Measurements from ENCODE around the gene CEP162. TPM values are rescaled to one million over a fixed set of nuclear protein-coding genes. Genes with fewer than 3 reads are reported as not detected.
"Not testable (repeated sequence)": the region's sequence is repeated elsewhere in the genome, so short reads cannot be mapped to it uniquely, and the experiment has no call there.

The CEP162 gene
- polyA plus RNA-seq, 3 donors = 2.3 to 5.5 (median 2.4) TPM

- no peak overlapping the region for H3K27ac ChIP-seq (ENCODE audit: low read depth, low read length)
- 74 to 92% (median 89%) methylated on average over 1 of the region's 1 CpG for WGBS, 3 donors
Observed at GRCh38 chr6:84243240-84243639, 15.8 kb upstream of the CEP162 start.

GRCh38 chr6:84242265-84242664 is 14.8 kb upstream of the CEP162 start:
- no peak overlapping the region for H3K27ac ChIP-seq (ENCODE audit: low read depth, low read length)

DNA sequence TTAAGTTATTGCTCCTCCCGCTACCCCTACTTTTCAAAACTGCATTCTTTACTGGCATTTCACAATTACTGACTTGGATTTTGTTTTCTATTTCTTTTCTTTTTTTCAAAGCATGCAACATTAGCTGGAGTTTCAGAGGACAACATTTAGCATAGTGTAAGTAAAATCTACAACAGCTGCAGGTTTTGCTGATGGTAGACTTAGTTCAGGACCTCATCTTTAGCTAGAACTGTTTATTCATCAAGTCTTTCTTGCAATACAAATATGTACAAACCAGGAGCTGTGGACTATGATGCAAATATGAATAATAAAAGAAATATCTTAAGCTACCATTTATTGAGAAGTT is 728 bp upstream of the CEP162 start:
- WGBS, 3 donors = 0% methylated on average over 1 of the region's 1 CpG
- H3K27ac ChIP-seq (ENCODE audit: low read depth, low read length) = no peak overlapping the region

GRCh38 chr6:84227044-84227433 is 404 bp downstream of the CEP162 start:
- no peak overlapping the region for H3K27ac ChIP-seq (ENCODE audit: low read depth, low read length)
- WGBS, 3 donors = 3 to 6% (median 4%) methylated on average over 14 of the region's 14 CpGs

DNA sequence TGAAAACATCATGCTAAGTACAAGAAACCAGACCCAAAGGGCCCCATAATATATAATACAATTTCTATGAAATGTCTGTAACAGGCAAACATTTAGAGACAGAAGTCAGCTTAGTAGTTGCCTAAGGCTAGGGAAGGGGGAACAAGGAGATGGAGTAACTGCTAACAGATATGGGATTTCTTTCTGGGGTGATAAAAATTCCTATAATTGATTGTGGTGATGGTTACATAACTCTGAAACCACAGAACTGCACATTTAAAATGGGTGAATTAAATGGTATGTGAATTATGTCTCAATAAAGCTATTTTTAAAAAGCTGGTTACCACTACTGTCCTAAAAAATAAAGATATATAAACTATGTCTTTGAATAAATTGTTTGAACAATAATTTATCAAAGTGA is 3.2 kb downstream of the CEP162 start:
- H3K27ac ChIP-seq (ENCODE audit: low read depth, low read length) = no peak overlapping the region

- not testable (repeated sequence) for H3K27ac ChIP-seq (ENCODE audit: low read depth, low read length)
- 90 to 94% (median 93%) methylated on average over 5 of the region's 5 CpGs for WGBS, 3 donors
Observed at GRCh38 chr6:84223608-84224007, 3.8 kb downstream of the CEP162 start.

DNA sequence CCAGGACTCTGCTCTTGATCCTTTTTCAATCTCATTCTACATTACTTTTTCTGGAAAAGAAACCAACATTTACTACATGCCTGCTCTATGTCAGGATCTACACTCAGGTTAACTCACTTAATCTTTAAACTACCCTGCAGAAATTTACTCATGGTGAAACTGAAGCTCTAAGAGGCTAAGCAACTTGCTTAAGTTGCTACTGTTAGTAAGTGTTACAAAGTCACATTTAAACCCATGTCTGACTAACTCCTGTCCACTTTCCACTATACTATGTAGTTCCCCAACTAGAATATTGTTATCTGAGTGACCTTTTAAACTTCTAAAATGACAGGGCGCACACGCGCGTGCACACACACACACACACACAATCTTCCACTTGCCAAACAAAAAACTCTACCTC is 5.0 kb downstream of the CEP162 start:
- WGBS, 3 donors = 85 to 93% (median 90%) methylated on average over 4 of the region's 4 CpGs
- no peak overlapping the region for H3K27ac ChIP-seq (ENCODE audit: low read depth, low read length)

DNA sequence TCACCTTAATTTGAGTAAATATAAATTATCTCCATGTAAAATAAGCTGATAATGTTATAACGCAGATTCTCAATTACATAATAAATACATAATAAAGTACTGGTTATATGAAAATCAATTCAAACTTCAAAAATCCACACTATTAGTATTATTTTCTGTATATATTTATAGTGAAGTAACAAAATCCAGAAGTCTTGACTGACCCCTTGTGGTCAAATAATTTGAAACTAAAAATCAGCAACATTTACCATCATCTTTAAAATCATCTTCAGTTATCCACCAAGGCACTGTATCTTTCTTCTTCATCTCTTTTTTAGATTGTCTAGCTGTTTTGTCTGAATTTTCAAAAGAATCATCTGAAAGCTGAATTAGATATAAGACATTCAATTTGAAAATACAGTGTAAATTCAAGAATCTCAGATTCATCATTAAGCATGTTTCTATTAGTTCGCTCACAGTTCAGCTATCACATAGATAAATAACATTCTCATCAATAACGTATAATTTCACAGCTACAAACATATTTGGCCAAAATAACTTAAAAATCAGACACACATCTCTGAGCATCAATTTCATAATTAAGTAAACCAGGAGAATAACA is 6.5 kb downstream of the CEP162 start:
- 70 to 85% (median 83%) methylated on average over 3 of the region's 3 CpGs for WGBS, 3 donors
- no peak overlapping the region for H3K27ac ChIP-seq (ENCODE audit: low read depth, low read length)

DNA sequence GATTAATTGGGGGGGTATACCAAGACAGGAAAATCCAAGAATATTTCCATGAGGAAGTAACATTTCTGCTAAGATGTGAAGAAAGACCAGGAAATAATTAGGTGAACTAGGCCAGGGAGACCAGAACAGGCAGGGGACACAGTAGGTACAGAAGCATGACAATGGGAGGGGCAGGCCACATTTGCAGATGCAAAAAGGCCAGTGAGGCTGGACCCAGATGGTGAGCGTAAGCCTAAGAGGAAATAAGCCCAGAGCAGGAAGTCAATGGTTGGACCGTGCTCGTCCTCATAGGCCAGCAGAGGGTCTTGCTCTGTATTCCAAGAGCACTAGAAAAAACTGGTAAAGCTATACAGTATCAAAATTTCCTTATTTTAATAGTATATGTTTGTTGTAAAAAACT is 9.4 kb downstream of the CEP162 start:
- no peak overlapping the region for H3K27ac ChIP-seq (ENCODE audit: low read depth, low read length)
- WGBS, 3 donors = 53 to 81% (median 67%) methylated on average over 3 of the region's 3 CpGs

GRCh38 chr6:84213217-84213616 is 14.2 kb downstream of the CEP162 start:
- H3K27ac ChIP-seq (ENCODE audit: low read depth, low read length) = no peak overlapping the region
- WGBS, 3 donors = 89 to 98% (median 95%) methylated on average over 1 of the region's 1 CpG

DNA sequence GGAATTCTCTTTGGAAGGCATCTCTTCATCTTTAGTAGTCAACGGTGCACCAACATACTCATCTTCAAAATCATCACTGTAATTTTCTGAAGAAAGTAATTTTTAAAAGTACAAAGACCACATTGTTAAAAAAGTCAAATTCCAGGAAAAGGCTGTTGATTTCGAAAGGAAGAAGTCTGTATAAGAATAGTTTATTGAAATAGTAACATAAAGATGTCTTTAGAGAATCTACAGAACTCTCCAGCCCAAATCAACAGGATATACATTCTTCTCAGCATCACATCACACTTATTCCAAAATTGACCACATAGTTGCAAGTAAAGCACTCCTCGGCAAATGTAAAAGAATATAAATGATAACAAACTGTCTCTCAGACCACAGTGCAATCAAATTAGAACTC is 23.4 kb downstream of the CEP162 start:
- 88 to 91% (median 90%) methylated on average over 3 of the region's 3 CpGs for WGBS, 3 donors
- H3K27ac ChIP-seq (ENCODE audit: low read depth, low read length) = no peak overlapping the region

GRCh38 chr6:84199987-84200386 is 27.5 kb downstream of the CEP162 start:
- H3K27ac ChIP-seq (ENCODE audit: low read depth, low read length) = not testable (repeated sequence)
- WGBS, 3 donors = 96 to 98% (median 98%) methylated on average over 6 of the region's 6 CpGs

GRCh38 chr6:84197708-84198107 is 29.7 kb downstream of the CEP162 start:
- no peak overlapping the region for H3K27ac ChIP-seq (ENCODE audit: low read depth, low read length)
- 85 to 91% (median 88%) methylated on average over 2 of the region's 2 CpGs for WGBS, 3 donors

DNA sequence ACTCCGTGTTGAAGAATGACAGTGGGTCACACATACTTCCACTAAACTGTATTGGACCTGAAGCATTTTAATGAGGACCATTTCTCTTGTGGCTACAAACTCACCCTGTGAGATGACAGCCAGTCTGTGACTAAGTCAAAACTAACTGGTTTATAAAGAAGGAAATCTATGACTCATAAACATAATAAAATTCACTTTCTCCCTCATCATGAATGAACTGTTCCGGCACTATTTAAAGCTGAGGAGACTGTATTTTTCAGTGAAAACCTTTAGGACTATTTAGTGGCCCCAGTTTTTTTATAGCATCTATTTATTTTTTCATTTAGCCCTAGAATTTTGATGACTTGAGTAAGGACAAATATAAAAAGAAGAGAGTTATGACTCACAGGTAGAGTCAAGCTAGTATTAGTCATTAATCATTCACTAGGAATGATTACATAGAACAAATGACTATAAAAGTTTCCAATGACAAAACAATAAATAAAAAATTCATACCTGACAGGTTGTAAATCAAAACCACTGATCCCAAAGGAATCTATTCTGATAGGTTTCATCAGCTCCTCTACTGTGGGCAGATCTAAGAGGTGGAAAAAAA is 34.2 kb downstream of the CEP162 start:
- 82 to 93% (median 93%) methylated on average over 2 of the region's 2 CpGs for WGBS, 3 donors
- H3K27ac ChIP-seq (ENCODE audit: low read depth, low read length) = no peak overlapping the region

DNA sequence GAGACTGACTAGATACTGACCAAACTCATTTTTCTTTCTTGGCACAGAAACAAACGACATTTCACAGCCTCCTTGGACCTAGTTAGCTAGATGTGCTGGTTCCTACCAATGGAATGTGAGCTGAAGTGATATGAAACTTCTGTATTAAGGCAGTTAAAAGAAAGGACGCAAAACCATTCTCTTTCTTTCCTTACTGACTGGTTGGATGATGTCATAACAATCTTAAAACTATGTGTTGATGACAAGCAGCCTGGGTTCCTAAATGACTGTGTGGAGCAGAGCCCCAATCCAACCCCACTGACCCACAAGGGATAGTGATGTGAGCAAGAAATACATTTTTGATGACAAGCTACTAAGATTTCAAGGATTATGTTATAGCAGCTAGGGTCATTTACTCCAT is 35.6 kb downstream of the CEP162 start:
- no peak overlapping the region for H3K27ac ChIP-seq (ENCODE audit: low read depth, low read length)
- WGBS, 3 donors = 93 to 98% (median 95%) methylated on average over 2 of the region's 2 CpGs

DNA sequence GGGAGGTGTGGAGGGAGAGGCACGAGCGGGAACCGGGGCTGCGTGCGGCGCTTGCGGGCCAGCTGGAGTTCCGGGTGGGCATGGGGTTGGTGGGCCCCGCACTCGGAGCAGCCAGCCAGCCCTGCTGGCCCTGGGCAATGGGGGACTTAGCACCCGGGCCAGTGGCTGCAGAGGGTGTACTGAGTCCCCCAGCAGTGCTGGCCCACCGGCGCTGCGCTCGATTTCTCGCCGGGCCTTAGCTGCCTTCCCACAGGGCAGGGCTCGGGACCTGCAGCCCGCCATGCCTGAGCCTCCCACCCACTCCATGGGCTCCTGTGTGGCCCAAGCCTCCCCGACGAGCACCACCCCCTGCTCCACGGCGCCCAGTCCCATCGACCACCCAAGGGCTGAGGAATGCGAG is 38.1 kb downstream of the CEP162 start:
- WGBS, 3 donors = 90 to 98% (median 90%) methylated on average over 2 to 17 of the region's 25 CpGs
- H3K27ac ChIP-seq (ENCODE audit: low read depth, low read length) = not testable (repeated sequence)

GRCh38 chr6:84183430-84183829 is 44.0 kb downstream of the CEP162 start:
- WGBS, 3 donors = 96 to 98% (median 97%) methylated on average over 1 of the region's 1 CpG
- no peak overlapping the region for H3K27ac ChIP-seq (ENCODE audit: low read depth, low read length)

DNA sequence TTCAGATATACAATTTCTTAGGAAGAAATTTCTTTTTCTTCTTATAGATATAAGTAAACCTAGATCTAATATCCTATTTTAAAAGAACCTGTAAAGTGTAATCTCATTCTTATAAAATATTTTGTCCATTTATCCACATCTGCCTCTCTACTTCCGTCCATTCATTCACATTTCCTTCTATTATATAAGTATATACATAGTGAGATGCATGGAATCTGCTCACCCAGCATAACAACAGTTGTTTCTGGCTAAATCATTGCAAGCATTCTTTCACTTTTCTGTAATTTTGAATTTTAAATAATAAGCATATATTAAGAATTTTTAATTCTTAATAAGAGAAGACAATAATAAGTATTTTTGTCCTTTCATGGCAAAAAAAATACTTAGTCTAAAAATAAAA is 45.4 kb downstream of the CEP162 start:
- 71 to 96% (median 74%) methylated on average over 1 of the region's 1 CpG for WGBS, 3 donors
- H3K27ac ChIP-seq (ENCODE audit: low read depth, low read length) = no peak overlapping the region

DNA sequence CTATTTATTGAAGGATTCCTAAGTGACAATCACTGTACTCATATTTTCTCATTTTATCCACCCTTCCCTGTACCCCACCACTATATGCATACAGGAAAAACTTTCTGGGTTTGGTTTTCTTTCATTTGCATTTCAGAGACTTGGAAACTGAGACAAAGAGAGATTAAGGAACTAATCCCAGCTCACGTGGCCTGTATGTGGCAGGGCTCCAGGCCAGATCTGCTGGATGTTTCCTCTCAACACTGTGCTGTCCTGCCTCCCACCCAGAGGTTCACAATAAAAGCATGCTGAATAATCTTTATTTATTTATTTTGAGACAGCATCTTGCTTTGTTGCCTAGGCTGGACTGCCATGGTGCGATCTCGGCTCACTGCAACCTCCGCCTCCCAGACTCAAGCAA is 50.2 kb downstream of the CEP162 start:
- 82 to 93% (median 83%) methylated on average over 4 of the region's 4 CpGs for WGBS, 3 donors
- H3K27ac ChIP-seq (ENCODE audit: low read depth, low read length) = no peak overlapping the region

- WGBS, 3 donors = 82 to 97% (median 95%) methylated on average over 1 of the region's 1 CpG
- H3K27ac ChIP-seq (ENCODE audit: low read depth, low read length) = no peak overlapping the region
Observed at GRCh38 chr6:84172574-84172973, 54.9 kb downstream of the CEP162 start.

- 66 to 95% (median 92%) methylated on average over 2 of the region's 2 CpGs for WGBS, 3 donors
- no peak overlapping the region for H3K27ac ChIP-seq (ENCODE audit: low read depth, low read length)
Observed at GRCh38 chr6:84172080-84172479, 55.4 kb downstream of the CEP162 start.
